H9 (cell line): Measurements from ENCODE around the gene SFI1. TPM values are rescaled to one million over a fixed set of nuclear protein-coding genes. Genes with fewer than 3 reads are reported as not detected.

Source experiments
- DNase-seq: peaks from one replicate; pipeline ENCODE4 v3.0.0-alpha.2; 2017
- H2AFZ ChIP-seq: one replicate; pipeline ENCODE4 v1.6.1; 2013; ENCODE audit warnings: mild to moderate bottlenecking, low read length, control low read depth, moderate library complexity
- H2AK5ac ChIP-seq: 2 replicates; pipeline ENCODE4 v1.6.1; 2013; ENCODE audit warnings: low read length, control low read depth, mixed read lengths; ENCODE audit not compliant: insufficient read length
- H2BK120ac ChIP-seq: one replicate; pipeline ENCODE4 v1.6.1; 2013; ENCODE audit warnings: low read depth, mild to moderate bottlenecking, low read length, control low read depth, inconsistent platforms; ENCODE audit not compliant: poor library complexity, severe bottlenecking
- H2BK12ac ChIP-seq: 2 replicates; pipeline ENCODE4 v1.6.1; 2013; ENCODE audit warnings: low read length, control low read depth, mixed read lengths, low read depth; ENCODE audit not compliant: insufficient read length
- H2BK15ac ChIP-seq: 2 replicates; pipeline ENCODE4 v1.6.1; 2013; ENCODE audit warnings: low read depth, low read length, control low read depth
- H2BK20ac ChIP-seq: one replicate; pipeline ENCODE4 v1.6.1; 2013; ENCODE audit warnings: low read depth, mild to moderate bottlenecking, low read length, control low read depth, inconsistent platforms; ENCODE audit not compliant: poor library complexity, severe bottlenecking
- H2BK5ac ChIP-seq: 2 replicates; pipeline ENCODE4 v1.6.1; 2013; ENCODE audit warnings: low read length, control low read depth, mixed read lengths; ENCODE audit not compliant: insufficient read length
- H3K14ac ChIP-seq: 2 replicates; pipeline ENCODE4 v1.6.1; 2013; ENCODE audit warnings: low read length, control low read depth; ENCODE audit not compliant: insufficient read depth
- H3K18ac ChIP-seq: 2 replicates; pipeline ENCODE4 v1.6.1; 2013; ENCODE audit warnings: low read depth, mild to moderate bottlenecking, mixed read lengths, low read length, control low read depth; ENCODE audit not compliant: insufficient read length
- H3K23ac ChIP-seq: 2 replicates; pipeline ENCODE4 v1.6.1; 2013; ENCODE audit warnings: low read length, control low read depth, mixed read lengths, low read depth; ENCODE audit not compliant: insufficient read length
- H3K23me2 ChIP-seq: 2 replicates; pipeline ENCODE4 v1.6.1; 2013; ENCODE audit warnings: low read depth, mild to moderate bottlenecking, mixed read lengths, low read length, control low read depth; ENCODE audit not compliant: insufficient read length, poor library complexity, severe bottlenecking
- H3K27ac ChIP-seq: 2 replicates; pipeline ENCODE4 v1.5.1; 2013; ENCODE audit warnings: low read length, control low read depth, mixed read lengths, low read depth; ENCODE audit not compliant: insufficient read length
- H3K27me3 ChIP-seq: 2 replicates; pipeline ENCODE4 v1.6.1; 2013; ENCODE audit warnings: low read length, control low read depth, inconsistent platforms; ENCODE audit not compliant: insufficient read depth
- H3K4ac ChIP-seq: 2 replicates; pipeline ENCODE4 v1.6.1; 2013; ENCODE audit warnings: low read depth, mild to moderate bottlenecking, control low read depth, inconsistent platforms, low read length, moderate library complexity
- H3K4me1 ChIP-seq: 2 replicates; pipeline ENCODE4 v1.6.1; 2013; ENCODE audit warnings: low read length, control low read depth, inconsistent platforms; ENCODE audit not compliant: insufficient read depth
- H3K4me2 ChIP-seq: 2 replicates; pipeline ENCODE4 v1.6.1; 2013; ENCODE audit warnings: low read length, control low read depth, mixed read lengths; ENCODE audit not compliant: insufficient read length, insufficient read depth
- H3K56ac ChIP-seq: 2 replicates; pipeline ENCODE4 v1.6.1; 2013; ENCODE audit warnings: low read depth, mild to moderate bottlenecking, mixed read lengths, low read length, control low read depth; ENCODE audit not compliant: insufficient read length
- H3K79me1 ChIP-seq: 2 replicates; pipeline ENCODE4 v1.6.1; 2013; ENCODE audit warnings: low read depth, mild to moderate bottlenecking, moderate library complexity, low read length, control low read depth, inconsistent platforms; ENCODE audit not compliant: insufficient read depth, poor library complexity, severe bottlenecking
- H3K79me2 ChIP-seq: 2 replicates; pipeline ENCODE4 v1.6.1; 2013; ENCODE audit warnings: low read length, control low read depth, inconsistent platforms; ENCODE audit not compliant: insufficient read depth
- H3K9ac ChIP-seq: 2 replicates; pipeline ENCODE4 v1.6.1; 2013; ENCODE audit warnings: low read length, control low read depth, mixed read lengths; ENCODE audit not compliant: insufficient read length; ENCODE audit errors: extremely low read depth
- H3K9me3 ChIP-seq: one replicate; pipeline ENCODE4 v1.6.1; 2013; ENCODE audit warnings: low read depth, low read length, inconsistent platforms; ENCODE audit not compliant: control insufficient read depth
- H3T11ph ChIP-seq: one replicate; pipeline ENCODE4 v1.6.1; 2013; ENCODE audit warnings: mild to moderate bottlenecking, low read length, control low read depth, inconsistent platforms
- H4K20me1 ChIP-seq: one replicate; pipeline ENCODE4 v1.6.1; 2013; ENCODE audit not compliant: control insufficient read depth, insufficient read length, insufficient read depth
- H4K5ac ChIP-seq: 2 replicates; pipeline ENCODE4 v1.6.1; 2013; ENCODE audit warnings: low read depth, mild to moderate bottlenecking, mixed read lengths, low read length, control low read depth; ENCODE audit not compliant: insufficient read length
- H4K8ac ChIP-seq: replicated peaks from 2 replicates; pipeline ENCODE4 v1.6.1; 2013; ENCODE audit warnings: low read length, control low read depth, mixed read lengths, low read depth; ENCODE audit not compliant: insufficient read length
- H4K91ac ChIP-seq: 2 replicates; pipeline ENCODE4 v1.6.1; 2013; ENCODE audit warnings: low read depth, mild to moderate bottlenecking, moderate library complexity, mixed read lengths, low read length, control low read depth; ENCODE audit not compliant: insufficient read length
- H3K27ac Mint-ChIP-seq, 3 experiments: 2 replicates in 2 of 3; 3 replicates in 1 of 3; pipeline ENCODE4 v1.8.0; 2020 to 2021; ENCODE audit warnings: mixed read lengths in 3 of 3, mild to moderate bottlenecking in 1 of 3, moderate library complexity in 1 of 3
- H3K27me3 Mint-ChIP-seq: 2 replicates; pipeline ENCODE4 v1.8.0; 2021; ENCODE audit warnings: low read depth, mild to moderate bottlenecking, moderate library complexity, mixed read lengths
- H3K36me3 Mint-ChIP-seq, 3 experiments: 2 replicates in 2 of 3; 3 replicates in 1 of 3; pipeline ENCODE4 v1.8.0; 2020 to 2021; ENCODE audit warnings: low read depth in 3 of 3, mixed read lengths in 3 of 3; ENCODE audit not compliant: insufficient read depth in 1 of 3
- H3K4me1 Mint-ChIP-seq, 2 experiments: 2 replicates each; pipeline ENCODE4 v1.8.0; 2020; ENCODE audit warnings: mixed read lengths in 2 of 2
- H3K4me3 Mint-ChIP-seq, 2 experiments: 2 replicates in 1 of 2; 3 replicates in 1 of 2; pipeline ENCODE4 v1.8.0; 2020 to 2021; ENCODE audit warnings: mild to moderate bottlenecking in 2 of 2, mixed read lengths in 2 of 2, moderate library complexity in 1 of 2
- H3K9me3 Mint-ChIP-seq, 2 experiments: 2 replicates in 1 of 2; 3 replicates in 1 of 2; pipeline ENCODE4 v1.8.0; 2020; ENCODE audit warnings: mild to moderate bottlenecking in 2 of 2, mixed read lengths in 2 of 2, moderate library complexity in 1 of 2
- CTCF ChIP-seq: fragments of 200-600 bp; sonication (generic); conservative IDR thresholded peaks from 3 replicates; pipeline ENCODE4 v1.8.0; 2021; ENCODE audit warnings: antibody characterized with exemption, mild to moderate bottlenecking
- WGBS: extraction: QIAGEN DNeasy Blood & Tissue Kit; methylation state at CpG from one replicate; pipeline ENCODE4 v1.1.7; 2013; ENCODE audit warnings: missing lambda C conversion rate, low lambda C conversion rate, mixed read lengths; ENCODE audit not compliant: insufficient read length; ENCODE audit errors: extremely low coverage; 5-methylcytosine and 5-hydroxymethylcytosine counted together
- long read RNA-seq: library from polyadenylated mRNA; unstranded; transcript quantifications from one replicate; pipeline ENCODE4 v2.0.0, GENCODE V29; 2020
- total RNA-seq: library from RNA; stranded (reverse); gene quantifications from 2 replicates; pipeline ENCODE4 v1.2.1, GENCODE V29; 2021

Gene SFI1, protein sequence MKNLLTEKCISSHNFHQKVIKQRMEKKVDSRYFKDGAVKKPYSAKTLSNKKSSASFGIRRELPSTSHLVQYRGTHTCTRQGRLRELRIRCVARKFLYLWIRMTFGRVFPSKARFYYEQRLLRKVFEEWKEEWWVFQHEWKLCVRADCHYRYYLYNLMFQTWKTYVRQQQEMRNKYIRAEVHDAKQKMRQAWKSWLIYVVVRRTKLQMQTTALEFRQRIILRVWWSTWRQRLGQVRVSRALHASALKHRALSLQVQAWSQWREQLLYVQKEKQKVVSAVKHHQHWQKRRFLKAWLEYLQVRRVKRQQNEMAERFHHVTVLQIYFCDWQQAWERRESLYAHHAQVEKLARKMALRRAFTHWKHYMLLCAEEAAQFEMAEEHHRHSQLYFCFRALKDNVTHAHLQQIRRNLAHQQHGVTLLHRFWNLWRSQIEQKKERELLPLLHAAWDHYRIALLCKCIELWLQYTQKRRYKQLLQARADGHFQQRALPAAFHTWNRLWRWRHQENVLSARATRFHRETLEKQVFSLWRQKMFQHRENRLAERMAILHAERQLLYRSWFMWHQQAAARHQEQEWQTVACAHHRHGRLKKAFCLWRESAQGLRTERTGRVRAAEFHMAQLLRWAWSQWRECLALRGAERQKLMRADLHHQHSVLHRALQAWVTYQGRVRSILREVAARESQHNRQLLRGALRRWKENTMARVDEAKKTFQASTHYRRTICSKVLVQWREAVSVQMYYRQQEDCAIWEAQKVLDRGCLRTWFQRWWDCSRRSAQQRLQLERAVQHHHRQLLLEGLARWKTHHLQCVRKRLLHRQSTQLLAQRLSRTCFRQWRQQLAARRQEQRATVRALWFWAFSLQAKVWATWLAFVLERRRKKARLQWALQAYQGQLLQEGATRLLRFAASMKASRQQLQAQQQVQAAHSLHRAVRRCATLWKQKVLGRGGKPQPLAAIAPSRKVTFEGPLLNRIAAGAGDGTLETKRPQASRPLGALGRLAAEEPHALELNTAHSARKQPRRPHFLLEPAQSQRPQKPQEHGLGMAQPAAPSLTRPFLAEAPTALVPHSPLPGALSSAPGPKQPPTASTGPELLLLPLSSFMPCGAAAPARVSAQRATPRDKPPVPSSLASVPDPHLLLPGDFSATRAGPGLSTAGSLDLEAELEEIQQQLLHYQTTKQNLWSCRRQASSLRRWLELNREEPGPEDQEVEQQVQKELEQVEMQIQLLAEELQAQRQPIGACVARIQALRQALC
- 26.4 and 26.7 TPM in 2 replicates for total RNA-seq
- long read RNA-seq, full-length matches to known transcripts = 23 of 91 reads
- long read RNA-seq, partial matches to known transcripts = 13 of 91 reads
- long read RNA-seq, other reads (novel, unspliced or antisense) = 55 of 91 reads

DNA sequence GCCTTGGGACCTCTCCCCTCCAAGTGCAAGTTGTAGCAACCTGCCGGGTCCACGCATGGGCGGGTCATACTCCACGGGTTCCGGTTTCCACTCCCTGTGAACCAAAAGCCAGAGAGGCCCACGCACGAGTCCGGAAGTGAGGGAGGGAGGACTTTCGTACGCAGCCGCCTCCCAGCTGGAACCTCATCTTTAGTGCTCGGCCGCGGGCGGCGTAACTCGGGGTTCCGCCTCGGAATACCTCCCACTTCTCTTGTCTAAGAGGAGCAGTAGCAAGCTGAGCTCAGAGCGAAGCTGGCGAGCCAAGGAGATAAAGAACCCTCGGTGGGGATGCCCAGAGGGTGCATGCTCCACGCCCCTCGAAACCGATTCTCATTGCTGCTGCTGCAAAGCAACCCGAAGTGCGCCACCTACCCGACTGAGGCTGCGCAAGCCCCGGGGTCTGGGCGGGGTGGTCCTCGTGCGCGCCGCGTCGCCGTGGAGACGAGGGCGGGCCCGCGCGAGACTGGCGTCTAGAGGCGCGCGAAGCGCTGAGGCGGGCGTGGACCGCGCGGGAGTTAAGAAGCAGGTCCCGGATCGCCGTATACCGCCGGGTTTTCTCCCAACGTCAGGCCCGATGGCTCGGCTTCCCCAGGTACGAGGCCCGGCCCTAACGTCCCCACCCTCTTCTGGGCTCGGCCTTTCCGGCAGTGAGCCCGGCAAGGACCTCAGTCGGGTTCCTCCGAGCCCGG lies at the start of gene SFI1:
Gene SFI1 (plus strand): TSS at position 530 of the 728 bp plus-strand sequence. CDS start 11,749 bp downstream, outside the sequence.
- Histone ChIP-seq H4K8ac (no peak within 1 kb of the TSS), H2BK15ac (no peak within 1 kb of the TSS), H2BK5ac (no peak within 1 kb of the TSS), H2BK20ac (no peak within 1 kb of the TSS), H3K27me3 (no peaks in the 10 kb centered on the region), H2BK12ac (no peak within 1 kb of the TSS), H3K27ac (no peak within 1 kb of the TSS), H3K4me1 (no peaks in the 10 kb centered on the region; the same call in 1 of the 2 replicates), H3K4me2 (peak within 1 kb of the TSS; percentile 84), H4K91ac (no peak within 1 kb of the TSS), H3K79me2 (0 out of 2 replicates have a peak, but pooled peaks cover 2% of the 10 kb centered on the region), H3K9ac (peak within 1 kb of the TSS; percentile 44), H3K79me1 (no peaks in the 10 kb centered on the region), H2AFZ (no peak within 1 kb of the TSS), H3K18ac (peak within 1 kb of the TSS; percentile 72), H3K56ac (no peak within 1 kb of the TSS), H2AK5ac (no peak within 1 kb of the TSS), H3T11ph (no peak within 1 kb of the TSS), H4K5ac (no peak within 1 kb of the TSS), H3K23me2 (peaks cover 5% of the 10 kb centered on the region), H3K4ac (no peak within 1 kb of the TSS), H4K20me1 (no peaks in the 10 kb centered on the region), H3K23ac (no peak within 1 kb of the TSS), H3K14ac (peak within 1 kb of the TSS; percentile 75; the same call in 1 of the 2 replicates), H2BK120ac (no peak within 1 kb of the TSS), H3K9me3 (no peaks in the 10 kb centered on the region)
- Mint-ChIP-seq H3K27me3 (peaks cover 13% of the 10 kb centered on the region), H3K4me1 (peaks cover 24 to 27% of the 10 kb centered on the region in 2 experiments), H3K27ac (peak within 1 kb of the TSS; percentile 18 to 61 (median 36); a peak in 2 of 7 replicates), H3K36me3 (peaks cover 0 to 17% (median 6%) of the 10 kb centered on the region in 3 experiments; a peak in 5 of 7 replicates), H3K4me3 (peak within 1 kb of the TSS; percentile 85 to 89), H3K9me3 (peaks cover 11% of the 10 kb centered on the region in 2 experiments)
- no CpG with 5 or more reads among the region's 70 CpGs for WGBS
- peak; percentile 54 for TF ChIP-seq CTCF
- peak; percentile 89 for DNase-seq
